K562 (cell line): ENCODE results near the gene ANXA10. TPM values are rescaled to one million over a fixed set of nuclear protein-coding genes. Genes with fewer than 3 reads are reported as not detected.

Source experiments
- ATAC-seq: fragments of 200-7000 bp; cut with Tn5 transposase; 3 replicates; pipeline ENCODE4 v1.9.1; 2020; ENCODE audit warnings: moderate library complexity
- BruUV-seq: library from RNA; stranded (reverse); fragments of 400-500 nt; replicated peaks from 2 replicates; lab custom pipeline; 2021; lab: Mats Ljungman, UMichigan
- CTCF ChIA-PET: fragments of 300-600 bp; formaldehyde crosslinking; extraction: SDS; loops from one replicate; lab custom pipeline; 2021; ENCODE audit warnings: low intra/inter-chr PET ratio; lab: Yijun Ruan, JAX
- POLR2A ChIA-PET: fragments of 300-600, 350-650 bp; sonication (Branson Sonifier 250); formaldehyde crosslinking; extraction: SDS; loops from one replicate; lab custom pipeline; 2021; ENCODE audit warnings: antibody characterized with exemption, inconsistent platforms; lab: Yijun Ruan, JAX
- DNase-seq, 4 experiments: peaks; one replicate each; pipeline versions ENCODE4 v3.0.0 to v3.0.0-alpha.2; 2011 to 2018; ENCODE audit warnings: low spot score in 3 of 4, mixed read lengths in 3 of 4; ENCODE audit errors: extremely low read depth in 1 of 4
- FAIRE-seq: peaks from 2 replicates; lab custom pipeline; 2011; peaks lifted over from hg19 to GRCh38; lab: Jason Lieb, UNC
- H2AFZ ChIP-seq: 2 replicates; pipeline ENCODE4 v1.6.0; 2011; ENCODE audit warnings: low read depth, low read length, control low read depth, inconsistent platforms
- H3K27ac ChIP-seq: fragments of 200-600 bp; 3 replicates; pipeline ENCODE4 v1.8.0; 2011; ENCODE audit warnings: low read depth, mild to moderate bottlenecking, control low read depth, inconsistent platforms, low read length, moderate library complexity, mixed read lengths; ENCODE audit errors: extremely low read depth
- H3K27me3 ChIP-seq, 2 experiments: fragments of 300-600 bp in 1 of 2; 2 replicates in 1 of 2; 3 replicates in 1 of 2; pipeline versions ENCODE4 v1.6.0 to v1.8.0; 2011; ENCODE audit warnings: inconsistent platforms in 2 of 2, low read length in 2 of 2, mild to moderate bottlenecking in 1 of 2, mixed read lengths in 1 of 2, moderate library complexity in 1 of 2; ENCODE audit not compliant: control insufficient read depth in 2 of 2, insufficient read depth in 2 of 2
- H3K36me3 ChIP-seq: fragments of 300-600 bp; 3 replicates; pipeline ENCODE4 v1.8.0; 2011; ENCODE audit warnings: mild to moderate bottlenecking, low read length, inconsistent platforms; ENCODE audit not compliant: control insufficient read depth, insufficient read depth
- H3K4me1 ChIP-seq, 2 experiments: fragments of 200-600 bp in 1 of 2; replicated peaks in 1 of 2; 2 replicates in 1 of 2; 3 replicates in 1 of 2; pipeline versions ENCODE4 v1.5.1 to v1.8.0; 2011; ENCODE audit warnings: inconsistent platforms in 2 of 2, low read length in 2 of 2, mild to moderate bottlenecking in 1 of 2, mixed read lengths in 1 of 2, moderate library complexity in 1 of 2; ENCODE audit not compliant: control insufficient read depth in 2 of 2, insufficient read depth in 2 of 2
- H3K4me2 ChIP-seq: 2 replicates; pipeline ENCODE4 v1.6.1; 2011; ENCODE audit warnings: low read length, control low read depth, inconsistent platforms, mixed read lengths; ENCODE audit not compliant: insufficient read depth
- H3K4me3 ChIP-seq: fragments of 200-600 bp; sonication (generic), shearing (Covaris generic); 2 replicates; pipeline ENCODE4 v1.5.1; 2016; ENCODE audit warnings: control low read depth, inconsistent platforms
- H3K79me2 ChIP-seq: fragments of 200-600 bp; 3 replicates; pipeline ENCODE4 v1.8.0; 2011; ENCODE audit warnings: low read length, inconsistent platforms; ENCODE audit not compliant: control insufficient read depth, insufficient read depth
- H3K9ac ChIP-seq, 2 experiments: 2 replicates each; pipeline versions ENCODE4 v1.6.0 to v1.6.1; 2011; ENCODE audit warnings: low read depth in 2 of 2, low read length in 2 of 2, control low read depth in 1 of 2, inconsistent platforms in 1 of 2, mild to moderate bottlenecking in 1 of 2, mixed read lengths in 1 of 2; ENCODE audit not compliant: insufficient read depth in 1 of 2
- H3K9me1 ChIP-seq: one replicate; pipeline ENCODE4 v1.6.0; 2011; ENCODE audit warnings: inconsistent platforms, mild to moderate bottlenecking, low read length, moderate library complexity; ENCODE audit not compliant: control insufficient read depth, insufficient read depth
- H3K9me3 ChIP-seq: replicated peaks from 2 replicates; pipeline ENCODE4 v1.5.1; 2011; ENCODE audit warnings: low read depth, low read length, inconsistent platforms; ENCODE audit not compliant: control insufficient read depth, insufficient read depth
- H4K20me1 ChIP-seq: replicated peaks from 2 replicates; pipeline ENCODE4 v1.6.1; 2011; ENCODE audit warnings: low read length, inconsistent platforms, mixed read lengths; ENCODE audit not compliant: control insufficient read depth, insufficient read depth
- ATF6 ChIP-seq: sonication (generic); formaldehyde crosslinking; IDR thresholded peaks from 2 replicates; pipeline ENCODE4 v1.4.0; 2020; ENCODE audit warnings: mild to moderate bottlenecking, missing genetic modification reagents
- BCOR ChIP-seq: fragments of 450-650 bp; IDR thresholded peaks from 2 replicates; pipeline ENCODE4 v1.6.1; 2016
- GATA2 ChIP-seq: sonication (generic); formaldehyde crosslinking; IDR thresholded peaks from 2 replicates; pipeline ENCODE4 v1.4.0; 2020; ENCODE audit warnings: mild to moderate bottlenecking, missing genetic modification reagents
- MCM3 ChIP-seq: fragments of 450-650 bp; IDR thresholded peaks from 2 replicates; pipeline ENCODE4 v1.6.1; 2016
- MECOM ChIP-seq: fragments of 250-450 bp; sonication (Bioruptor Pico); IDR thresholded peaks from 2 replicates; pipeline ENCODE4 v1.8.0; 2022; ENCODE audit warnings: inconsistent platforms
- POLR2G ChIP-seq: fragments of 200-400 bp; formaldehyde crosslinking; IDR thresholded peaks from 2 replicates; pipeline ENCODE4 v1.6.1; 2017; ENCODE audit warnings: low read depth, mild to moderate bottlenecking, antibody characterized with exemption, low read length, moderate library complexity
- TCF7 ChIP-seq: sonication (generic); IDR thresholded peaks from 2 replicates; pipeline ENCODE4 v1.6.1; 2016; ENCODE audit warnings: antibody characterized with exemption, borderline replicate concordance
- TFE3 ChIP-seq: fragments of 450-650 bp; formaldehyde crosslinking; IDR thresholded peaks from 2 replicates; pipeline ENCODE4 v1.4.0; 2020; ENCODE audit warnings: mild to moderate bottlenecking, mixed read lengths
- ZBTB1 ChIP-seq: sonication (generic); formaldehyde crosslinking; IDR thresholded peaks from 2 replicates; pipeline ENCODE4 v1.8.1; 2023; ENCODE audit warnings: missing genetic modification reagents, low read depth, mild to moderate bottlenecking, borderline replicate concordance
- ZBTB12 ChIP-seq: fragments of 250-450 bp; sonication (Bioruptor Pico); IDR thresholded peaks from 2 replicates; pipeline ENCODE4 v1.4.0; 2020
- ZBTB7A ChIP-seq: IDR thresholded peaks from 2 replicates; pipeline ENCODE4 v1.6.1; 2011; ENCODE audit warnings: low read depth, mild to moderate bottlenecking, low read length, moderate library complexity, borderline replicate concordance; ENCODE audit not compliant: control insufficient read depth
- ZNF239 ChIP-seq: fragments of 250-450 bp; sonication (Bioruptor Pico); IDR thresholded peaks from 2 replicates; pipeline ENCODE4 v1.4.0; 2020; ENCODE audit warnings: mild to moderate bottlenecking
- ZNF282 ChIP-seq: sonication (generic); formaldehyde crosslinking; IDR thresholded peaks from 2 replicates; pipeline ENCODE4 v1.8.1; 2023; ENCODE audit warnings: missing genetic modification reagents
- ZNF311 ChIP-seq: fragments of 250-450 bp; sonication (Bioruptor Pico); IDR thresholded peaks from 2 replicates; pipeline ENCODE4 v1.4.0; 2020; ENCODE audit warnings: mild to moderate bottlenecking, moderate library complexity
- ZNF561 ChIP-seq: fragments of 450-650 bp; formaldehyde crosslinking; conservative IDR thresholded peaks from 2 replicates; pipeline ENCODE4 v1.4.0; 2020; ENCODE audit warnings: mild to moderate bottlenecking, moderate library complexity
- ZNF76 ChIP-seq: fragments of 250-450 bp; sonication (Bioruptor Pico); IDR thresholded peaks from 2 replicates; pipeline ENCODE4 v1.4.0; 2020; ENCODE audit warnings: mild to moderate bottlenecking, moderate library complexity, borderline replicate concordance
- WGBS: fragments of 100-300 bp; shearing (Covaris generic); methylation state at CpG from one replicate; pipeline ENCODE4 v1.1.6; 2016; ENCODE audit warnings: low coverage, mixed read lengths; ENCODE audit not compliant: insufficient coverage; ENCODE audit errors: missing lambda C conversion rate; 5-methylcytosine and 5-hydroxymethylcytosine counted together
- in situ Hi-C: fragments of 300-500 bp; cut with MboI; formaldehyde crosslinking; loops from 4 replicates; pipeline ENCODE4 v1.15.0; 2018; ENCODE audit warnings: inconsistent platforms, mixed read lengths
- intact Hi-C: fragments of 100-400 bp; cut with micrococcal nuclease; formaldehyde crosslinking; loops from 2 replicates; pipeline ENCODE4 v1.14.2; 2022
- polyA plus RNA-seq, 8 experiments: library from polyadenylated mRNA; depleted of rRNA in 4 of 8; stranded (reverse) in 5 of 8; unstranded in 3 of 8; fragments of >200 nt; fragmentation: Nextera tagmentation in 2 of 8; fragmentation: Illumina TruSeq in 1 of 8; extraction: Ambion mirVana in 2 of 8; extraction: Trizol in 1 of 8; gene quantifications; 2 replicates each; pipeline versions ENCODE4 v1.2.1 to v1.2.3, GENCODE V29; 2011 to 2014; ENCODE audit warnings: inconsistent platforms in 1 of 8, missing spikeins in 1 of 8
- total RNA-seq, 7 experiments: library from RNA; depleted of rRNA in 6 of 7; stranded (reverse); fragments of >200 nt in 6 of 7; fragmentation: Illumina TruSeq in 2 of 7; extraction: Trizol in 2 of 7; gene quantifications; 2 replicates each; pipeline versions ENCODE4 v1.2.1 to v1.2.3, GENCODE V29; 2011 to 2021; ENCODE audit warnings: low replicate concordance in 1 of 7

The ANXA10 gene
- total and polyA plus RNA-seq, 9 of the 15 experiments (the other 6 are each of a cell fraction or from before 2014, with no cell fraction given) = not detected

GRCh38 chr4:168177546-168178149 is 85.3 kb downstream of the ANXA10 start:
- H3K4me1 ChIP-seq = no peaks in the 10 kb centered on the region
- ChIA-PET POLR2A (no interaction called here), CTCF (no interaction called here)
- H3K27me3 ChIP-seq = no peaks in the 10 kb centered on the region
- no peak overlapping the region for H2AFZ ChIP-seq
- no peaks in the 10 kb centered on the region for H3K79me2 ChIP-seq
- intact Hi-C loops = no loop called here
- no peak for DNase-seq
- H3K9me1 ChIP-seq = no peaks in the 10 kb centered on the region
- TF ChIP-seq TFE3 (CRISPR knock-in tag) (no peak), MECOM (CRISPR knock-in tag) (no peak), ZNF561 (CRISPR knock-in tag) (no peak), ZNF76 (CRISPR knock-in tag) (no peak), GATA2 (CRISPR knock-in tag) (no peak), ZBTB1 (CRISPR knock-in tag) (no peak), BCOR (no peak), ZNF239 (no peak), MCM3 (no peak), ZBTB12 (no peak), ATF6 (CRISPR knock-in tag) (no peak), ZBTB7A (no peak), ZNF282 (CRISPR knock-in tag) (no peak), TCF7 (no peak), ZNF311 (CRISPR knock-in tag) (no peak), POLR2G (no peak)
- TF ChIP-seq, all 486 proteins: peak for 0
- Histone ChIP-seq H3K36me3 (no peaks in the 10 kb centered on the region), H3K27ac (no peak overlapping the region), H3K4me3 (no peak overlapping the region), H4K20me1 (no peaks in the 10 kb centered on the region), H3K9me3 (no peaks in the 10 kb centered on the region), H3K4me2 (no peak overlapping the region), H3K9ac (no peak overlapping the region)
- FAIRE-seq (no peak), ATAC-seq (no peak)
- BruUV-seq = no TSS peak
- 0% methylated on average over 5 of the region's 5 CpGs for WGBS
- in situ Hi-C loops = no loop called here
